Fibroblast of skin of scalp (primary cell): ENCODE measurements around the gene ZNF697.
"Not testable (repeated sequence)": the region's sequence is repeated elsewhere in the genome, so short reads cannot be mapped to it uniquely, and the experiment has no call there.

Experiments
- DNase-seq: peaks from one replicate; pipeline ENCODE4 v3.0.0-alpha.2; 2013

The ZNF697 gene

GRCh38 chr1:119600976-119601375 is 47.1 kb downstream of the ZNF697 start:
- no peak for DNase-seq

- DNase-seq = no peak
Measured at GRCh38 chr1:119600561-119600960, 47.5 kb downstream of the ZNF697 start.

- no peak for DNase-seq
Measured at GRCh38 chr1:119595606-119596005, 52.5 kb downstream of the ZNF697 start.

- DNase-seq = no peak
Measured at GRCh38 chr1:119595168-119595567, 52.9 kb downstream of the ZNF697 start.

- no peak for DNase-seq
Measured at GRCh38 chr1:119594376-119594775, 53.7 kb downstream of the ZNF697 start.

GRCh38 chr1:119593805-119594204 is 54.3 kb downstream of the ZNF697 start:
- no peak for DNase-seq

GRCh38 chr1:119590393-119590792 is 57.7 kb downstream of the ZNF697 start:
- no peak for DNase-seq

GRCh38 chr1:119588621-119589020 is 59.4 kb downstream of the ZNF697 start:
- DNase-seq = no peak

GRCh38 chr1:119587341-119587740 is 60.7 kb downstream of the ZNF697 start:
- DNase-seq = peak; percentile 68

GRCh38 chr1:119585801-119586200 is 62.3 kb downstream of the ZNF697 start:
- not testable (repeated sequence) for DNase-seq

GRCh38 chr1:119582801-119583200 is 65.3 kb downstream of the ZNF697 start:
- DNase-seq = peak; percentile 63

- DNase-seq = not testable (repeated sequence)
Measured at GRCh38 chr1:119581076-119581475, 67.0 kb downstream of the ZNF697 start.

GRCh38 chr1:119573886-119574285 is 74.2 kb downstream of the ZNF697 start:
- no peak for DNase-seq

GRCh38 chr1:119569930-119570622 is 78.0 kb downstream of the ZNF697 start:
- DNase-seq = not testable (repeated sequence)
